SK-N-DZ (cell line): ENCODE measurements around the gene FBXO34.

ENCODE experiments used
- DNase-seq: peaks from one replicate; pipeline ENCODE4 v3.0.0-alpha.2; 2015; ENCODE audit warnings: low spot score

FBXO34 gene

DNA sequence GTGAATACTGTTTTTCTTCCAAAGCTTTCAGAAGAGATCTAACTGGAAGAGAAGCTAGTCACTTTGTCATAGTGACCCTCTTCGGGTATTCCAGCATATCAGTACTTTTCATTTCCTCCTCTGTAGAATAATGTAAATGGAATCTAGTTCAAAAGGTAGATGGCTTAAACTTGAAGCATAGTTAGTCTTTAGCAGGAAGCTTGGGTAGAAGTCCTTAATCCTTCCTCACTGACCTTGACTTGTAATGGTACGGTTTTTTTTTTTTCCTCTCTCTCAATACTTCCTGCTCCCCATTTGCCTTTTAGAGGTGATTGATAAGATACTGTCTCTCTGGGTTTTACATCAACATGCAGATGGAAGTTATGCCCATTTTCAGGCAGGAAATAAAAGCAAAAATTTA lies 1.7 kb downstream of the FBXO34 start:
- DNase-seq: no peak

DNA sequence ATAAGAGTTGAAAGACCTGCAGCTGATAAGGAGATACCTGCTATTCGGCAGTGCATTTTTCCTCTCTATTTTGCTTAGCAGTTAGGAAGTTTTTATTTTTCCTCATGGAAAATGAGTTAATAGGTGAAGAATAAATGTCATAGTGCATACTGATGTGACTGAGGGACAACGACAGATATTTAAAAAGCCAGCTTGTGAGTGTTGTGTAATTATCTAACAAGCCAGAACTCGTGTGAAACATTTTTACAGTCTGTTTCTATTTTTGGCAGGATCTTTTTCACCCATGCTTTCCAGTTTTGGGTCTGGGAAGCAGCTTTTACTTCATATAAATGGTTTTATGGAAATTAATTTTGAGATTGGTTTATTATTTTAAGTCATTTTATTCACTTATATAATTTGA lies 2.9 kb downstream of the FBXO34 start:
- DNase-seq: no peak

DNA sequence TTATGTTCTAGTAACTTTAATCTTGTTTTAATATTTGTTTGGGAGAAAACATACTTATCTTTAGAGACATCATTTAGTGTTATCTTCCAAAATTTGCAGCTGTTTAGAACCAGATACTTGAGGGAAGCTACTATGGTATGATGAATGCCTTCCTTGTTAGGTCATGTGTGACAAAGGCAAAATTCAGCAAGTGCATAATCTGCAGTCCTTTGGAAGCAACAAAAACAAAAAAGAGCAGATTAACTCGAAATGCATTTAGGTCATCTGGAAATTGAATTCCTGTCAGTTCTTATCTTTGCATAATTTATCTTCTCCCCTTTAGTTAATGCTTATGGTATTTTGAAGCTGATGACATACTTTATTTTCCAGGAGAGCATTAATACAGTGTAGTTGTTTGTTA lies 3.5 kb downstream of the FBXO34 start:
- DNase-seq: peak; percentile 69

DNA sequence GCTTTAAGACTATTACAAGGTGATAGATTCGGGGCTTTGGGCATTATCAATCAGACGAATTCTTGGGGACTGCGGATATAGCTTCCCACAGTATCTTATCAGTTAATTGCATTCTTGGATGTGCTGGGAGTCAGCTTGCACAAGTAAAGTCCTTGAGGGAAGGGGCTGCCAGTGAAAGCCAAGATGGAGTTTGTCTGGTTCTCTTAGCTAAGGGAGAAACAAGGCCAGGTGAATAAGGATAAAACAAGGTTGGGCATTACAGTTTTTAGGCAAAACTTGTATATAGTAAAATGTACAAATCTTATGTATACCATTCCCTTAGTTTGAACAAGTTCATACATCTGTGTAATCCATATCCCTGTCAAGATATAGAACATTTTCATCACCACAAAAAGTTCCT lies 5.5 kb downstream of the FBXO34 start:
- no peak for DNase-seq

DNA sequence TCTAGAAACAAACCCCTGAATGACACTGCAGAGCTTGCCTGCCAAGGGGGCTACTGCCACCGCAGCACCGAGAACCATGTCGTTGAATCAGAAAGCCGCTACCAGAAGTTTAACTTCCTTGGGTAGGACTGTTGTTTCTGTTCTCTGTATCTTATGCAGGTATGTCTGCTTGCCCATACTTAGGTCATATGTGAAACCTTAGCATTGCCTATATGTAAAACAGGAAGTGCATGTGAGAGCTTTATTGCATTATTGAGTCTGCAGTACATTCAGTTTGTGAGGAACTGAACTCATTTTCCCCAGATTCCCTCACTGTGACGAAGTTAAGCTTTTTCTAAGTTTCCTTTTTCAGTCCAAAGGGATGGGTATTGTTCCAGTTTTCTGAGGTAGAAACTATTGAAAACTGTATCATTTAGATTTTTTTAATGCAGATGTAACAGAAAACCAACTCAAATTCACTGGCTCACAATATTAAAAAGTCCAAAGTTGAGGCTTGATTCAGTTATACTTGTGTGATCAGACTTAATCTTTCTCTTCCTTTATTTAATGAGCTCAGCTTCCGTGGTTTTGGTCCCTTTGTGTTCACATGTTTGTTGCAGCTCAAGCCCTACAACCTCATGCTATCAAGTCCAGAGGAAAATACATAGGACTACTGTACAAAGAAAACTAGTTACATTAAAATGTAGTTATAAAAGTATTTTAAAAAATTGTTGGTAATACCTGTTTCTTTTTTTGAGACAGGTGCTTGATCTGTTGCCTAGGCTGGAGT lies 6.9 kb downstream of the FBXO34 start:
- no peak for DNase-seq

DNA sequence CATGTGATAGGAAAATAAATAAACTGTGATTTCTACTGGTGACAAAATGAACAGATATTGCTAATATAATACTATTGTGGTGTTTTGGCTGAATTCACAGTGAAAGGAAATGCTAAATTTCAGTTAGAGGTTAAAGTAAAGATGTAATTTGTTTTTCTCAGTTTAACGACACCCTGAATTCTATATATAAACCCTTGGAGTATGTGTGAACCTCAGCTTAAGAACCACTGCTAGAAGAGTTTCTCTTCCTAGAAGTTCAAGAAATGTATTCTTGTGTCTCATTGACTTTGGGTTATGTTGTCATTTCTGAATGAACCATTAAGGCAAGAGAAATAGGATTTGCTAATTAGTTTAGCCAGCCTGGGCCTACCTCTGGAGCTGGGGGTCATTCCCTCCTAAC lies 8.2 kb downstream of the FBXO34 start:
- no peak for DNase-seq

DNA sequence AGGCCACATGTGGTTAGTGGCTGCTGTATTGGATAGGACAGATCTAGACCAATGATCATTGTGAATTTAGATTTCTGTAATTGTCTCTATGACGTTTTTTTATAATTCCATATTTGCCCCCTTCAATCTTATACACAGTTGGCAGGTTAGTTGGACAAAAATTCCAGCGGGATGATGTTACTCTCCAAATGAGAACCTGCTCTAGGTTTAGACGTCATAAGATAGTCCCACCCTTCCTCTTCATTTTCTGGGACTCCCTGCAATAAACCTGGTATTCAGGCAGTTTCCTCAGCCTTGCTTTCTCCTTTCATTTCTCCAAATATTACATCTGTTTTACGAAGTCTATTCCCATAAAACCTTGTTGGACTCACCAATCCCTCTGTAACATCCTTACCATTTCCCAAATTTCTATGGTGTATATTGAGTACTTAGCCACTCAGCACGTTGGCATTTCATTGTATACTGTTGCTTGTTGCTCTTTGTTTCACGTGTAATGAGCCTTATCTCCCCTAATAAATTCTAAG lies 10.2 kb downstream of the FBXO34 start:
- no peak for DNase-seq

DNA sequence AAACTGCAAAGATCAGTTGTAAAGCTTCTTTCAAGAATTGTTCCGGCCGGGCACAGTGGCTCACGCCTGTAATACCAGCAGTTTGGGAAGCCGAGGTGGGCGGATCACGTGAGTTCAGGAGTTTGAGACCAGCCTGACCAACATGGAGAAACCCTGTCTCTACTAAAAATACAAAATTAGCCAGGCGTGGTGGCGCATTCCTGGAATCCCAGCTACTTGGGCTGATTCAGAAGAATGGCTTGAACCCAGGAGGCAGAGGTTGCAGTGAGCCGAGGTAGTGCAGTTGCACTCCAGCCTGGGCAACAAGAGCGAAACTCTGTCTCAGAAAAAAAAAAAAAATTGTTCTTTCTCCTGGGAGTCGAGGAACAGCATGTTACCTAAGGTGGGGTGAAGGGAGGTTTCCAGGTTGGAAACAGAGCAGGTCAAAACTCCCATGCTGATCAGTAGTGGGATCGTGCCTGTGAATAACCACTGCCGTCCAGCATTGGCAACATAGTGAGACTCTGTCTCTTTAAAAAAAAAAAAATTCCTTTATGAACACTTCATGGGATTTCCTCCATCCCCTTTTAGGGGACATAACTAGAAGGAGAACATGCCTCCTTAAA lies 13.9 kb downstream of the FBXO34 start:
- DNase-seq: no peak

DNA sequence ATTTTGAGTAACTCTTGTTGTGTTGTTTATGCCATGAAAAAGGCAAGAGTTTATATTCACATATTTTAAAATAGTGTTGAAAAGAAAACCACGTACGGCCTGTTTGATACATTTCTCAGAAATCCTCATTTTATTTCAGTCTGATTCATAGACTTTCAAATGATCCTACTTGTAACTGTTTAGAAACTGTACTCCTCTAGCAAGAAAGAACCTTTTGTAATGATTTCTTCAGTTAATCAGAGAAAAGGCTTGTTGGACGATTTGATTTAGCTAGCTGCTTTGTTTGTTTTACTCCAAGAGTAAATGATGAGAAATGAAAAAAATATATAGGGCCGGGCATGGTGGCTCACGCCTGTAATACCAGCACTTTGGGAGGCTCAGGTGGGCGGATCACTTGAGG lies 17.2 kb downstream of the FBXO34 start:
- no peak for DNase-seq

DNA sequence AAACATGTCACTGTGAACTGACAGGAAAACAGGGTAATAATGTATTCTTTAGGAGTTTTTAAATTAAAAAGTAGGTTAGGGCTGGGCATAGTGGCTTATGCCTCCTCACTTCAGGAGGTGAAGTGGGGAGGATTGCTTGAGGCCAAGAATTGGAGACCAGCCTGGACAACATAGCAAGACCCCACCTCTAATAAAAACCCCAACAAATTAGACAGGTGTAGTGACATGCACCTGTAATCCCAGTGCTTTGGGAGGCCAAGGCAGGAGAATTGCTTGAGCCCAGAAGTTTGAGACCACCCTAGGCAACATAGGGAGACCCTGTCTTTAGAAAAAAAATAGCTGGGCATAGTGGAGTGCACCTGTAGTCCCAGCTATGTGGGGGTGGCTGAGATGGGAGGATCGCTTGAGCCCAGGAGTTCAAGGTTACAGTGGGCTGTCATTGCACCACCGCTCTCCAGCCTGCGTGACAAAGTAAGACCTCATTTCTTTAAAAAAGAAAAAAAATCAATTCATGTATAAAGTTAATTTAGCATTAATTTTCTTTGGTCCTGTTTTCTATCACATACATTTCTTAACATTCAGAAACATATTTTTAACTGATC lies 20.4 kb downstream of the FBXO34 start:
- DNase-seq: no peak

DNA sequence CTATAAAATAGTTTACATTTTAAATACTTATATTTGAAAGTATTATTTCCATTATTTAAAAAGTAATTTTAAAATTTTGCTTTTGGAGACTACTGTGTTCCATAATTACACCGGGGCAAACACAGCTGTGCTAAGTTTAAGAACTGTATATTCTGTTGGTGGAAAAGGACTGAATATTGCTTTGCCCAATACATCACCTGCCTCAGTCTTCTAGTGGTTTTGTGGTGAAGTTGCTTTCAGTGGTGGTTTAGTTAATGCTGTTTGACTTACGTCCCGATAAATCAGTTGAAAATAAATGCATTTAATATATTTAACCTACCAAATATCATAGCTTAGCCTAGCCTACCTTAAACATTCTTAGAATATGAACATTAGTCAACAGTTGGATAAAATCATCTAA lies 23.4 kb downstream of the FBXO34 start:
- DNase-seq: no peak

DNA sequence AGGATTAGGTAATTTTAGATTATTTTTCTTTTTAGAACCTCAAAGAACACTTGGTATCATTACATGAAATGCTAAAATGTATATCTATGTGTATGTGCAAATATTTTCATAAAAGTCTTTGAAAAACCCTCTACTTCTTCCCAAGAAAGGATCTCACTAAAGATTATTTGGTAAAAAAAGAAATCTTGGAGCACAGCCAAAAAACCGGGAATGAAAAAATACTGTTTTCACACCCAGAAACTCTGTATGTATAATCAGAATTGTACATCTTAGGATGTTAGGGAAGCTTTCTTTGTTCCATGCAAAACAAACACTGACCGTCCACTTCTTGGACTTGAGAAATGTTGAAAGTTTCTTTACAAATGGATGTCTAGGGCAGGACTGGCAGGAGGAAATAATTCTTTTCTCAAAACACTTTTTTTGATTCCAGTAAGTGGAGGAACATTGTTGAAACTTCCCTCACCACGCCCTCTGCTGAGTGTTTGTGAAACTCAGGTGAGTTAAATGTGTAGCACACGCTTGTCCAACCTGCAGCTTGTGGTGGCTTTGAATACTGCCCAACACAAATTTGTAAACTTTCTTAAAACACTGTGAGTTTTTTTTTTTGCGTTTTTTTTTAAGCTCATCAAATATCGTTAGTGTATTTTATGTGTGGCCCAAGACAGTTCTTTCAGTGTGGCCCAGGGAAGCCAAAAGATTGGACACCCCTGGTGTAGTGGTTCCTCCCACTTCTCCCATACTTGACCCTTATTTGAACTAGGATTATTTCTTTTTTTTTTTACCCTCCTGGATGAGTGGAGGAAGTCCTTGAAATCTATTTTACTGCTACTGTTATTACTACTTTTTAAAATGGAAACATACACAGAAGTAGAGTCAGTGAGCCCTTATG lies 26.6 kb downstream of the FBXO34 start:
- no peak for DNase-seq

DNA sequence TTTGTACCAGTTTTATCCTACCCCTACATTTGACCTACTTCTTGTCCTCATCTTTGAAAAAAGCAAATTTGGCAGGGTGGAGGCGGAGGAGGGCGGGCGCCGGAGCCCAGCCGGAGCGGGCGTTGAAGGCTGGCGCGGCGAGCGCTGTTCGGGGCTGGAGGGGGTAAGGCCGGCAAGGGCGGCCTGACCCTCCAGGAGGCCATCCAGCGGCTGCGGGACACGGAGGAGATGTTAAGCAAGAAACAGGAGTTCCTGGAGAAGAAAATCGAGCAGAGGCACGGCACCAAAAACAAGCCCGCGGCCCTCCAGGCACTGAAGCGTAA lies 27.2 kb downstream of the FBXO34 start:
- no peak for DNase-seq

DNA sequence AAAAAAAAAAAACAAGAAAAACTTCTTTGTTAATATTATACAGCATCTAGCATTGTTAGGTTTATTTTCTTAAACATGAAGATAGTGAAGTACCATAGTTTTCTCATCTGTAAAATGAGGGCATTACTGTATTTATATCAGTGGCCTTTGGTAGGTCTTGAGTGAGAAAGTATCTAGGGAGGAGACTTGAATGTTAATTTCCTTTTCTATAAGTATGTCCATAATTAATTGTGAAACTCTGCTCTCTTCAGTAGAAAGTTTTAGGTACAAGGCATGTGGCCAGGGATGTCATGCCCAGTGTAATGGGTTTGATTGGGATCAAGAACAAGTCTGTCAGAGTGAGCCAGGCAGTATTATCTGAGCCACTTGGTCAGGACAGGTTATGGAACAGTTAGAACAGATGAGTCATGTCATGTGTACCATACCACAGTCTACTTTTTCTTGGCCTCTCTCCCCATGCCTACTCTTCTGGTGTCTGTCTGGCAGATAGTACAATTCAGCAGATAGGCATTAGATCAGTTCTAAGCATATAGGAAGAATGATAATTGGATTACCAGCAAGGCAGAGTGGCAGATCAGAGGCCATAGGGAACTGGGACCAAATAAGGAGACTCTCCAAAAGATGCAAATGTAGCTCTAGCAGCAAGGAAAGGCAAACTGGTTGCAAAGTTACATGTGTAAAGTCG lies 30.4 kb downstream of the FBXO34 start:
- peak; percentile 65 for DNase-seq

DNA sequence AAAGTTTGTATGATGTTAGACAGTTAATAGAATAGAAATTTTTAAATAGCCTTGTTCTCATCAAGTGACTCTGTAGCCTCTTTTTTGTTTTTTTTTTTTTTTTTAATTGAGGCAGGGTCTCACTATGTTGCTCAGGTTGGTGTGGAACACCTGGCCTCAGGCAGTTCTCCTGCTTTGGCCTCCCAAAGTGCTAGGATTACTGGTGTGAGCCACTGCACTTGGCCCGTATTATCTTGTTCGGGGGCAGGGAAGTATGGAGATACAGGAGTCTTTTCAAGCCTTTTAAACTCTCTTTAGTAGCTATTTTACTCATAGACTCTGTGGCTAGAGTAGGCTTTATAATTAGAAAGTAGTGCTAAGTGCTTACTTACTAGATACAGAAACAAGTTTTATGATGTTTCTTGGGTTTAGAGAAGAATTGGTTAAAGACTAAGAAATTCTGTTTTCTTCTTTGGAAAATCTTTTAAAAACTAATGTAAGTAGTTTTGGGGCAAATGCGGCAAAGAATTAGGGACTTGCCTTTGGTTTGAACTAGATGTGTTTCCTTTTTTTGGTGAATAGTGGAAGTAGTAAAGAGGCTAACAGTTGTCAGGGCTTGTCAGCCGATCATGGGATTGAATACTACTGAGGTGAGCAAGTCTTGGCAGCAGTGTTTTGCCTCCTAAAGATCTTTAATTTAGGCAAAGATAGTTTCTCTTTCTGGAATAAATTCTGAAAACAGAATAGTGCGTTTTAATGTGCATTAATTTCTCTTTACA lies 31.3 kb downstream of the FBXO34 start:
- peak; percentile 19 for DNase-seq

DNA sequence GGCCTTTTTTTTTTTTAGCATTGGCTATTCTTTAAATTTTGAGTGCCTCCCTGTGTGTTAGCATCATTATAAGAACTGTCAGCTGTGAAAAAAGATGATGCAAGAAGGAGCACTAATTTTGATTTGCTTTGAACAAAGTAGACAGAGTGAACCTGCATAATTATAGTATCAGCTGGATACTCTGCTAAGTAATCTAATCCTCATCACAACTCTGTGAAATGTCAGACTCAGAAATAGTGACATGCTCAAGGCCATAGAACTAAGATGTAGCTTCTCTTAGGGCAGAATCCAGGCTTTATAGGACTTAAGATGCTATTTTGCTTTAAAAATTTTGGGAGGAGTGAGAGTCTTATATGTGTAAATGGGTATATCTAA lies 31.9 kb downstream of the FBXO34 start:
- peak; percentile 73 for DNase-seq

DNA sequence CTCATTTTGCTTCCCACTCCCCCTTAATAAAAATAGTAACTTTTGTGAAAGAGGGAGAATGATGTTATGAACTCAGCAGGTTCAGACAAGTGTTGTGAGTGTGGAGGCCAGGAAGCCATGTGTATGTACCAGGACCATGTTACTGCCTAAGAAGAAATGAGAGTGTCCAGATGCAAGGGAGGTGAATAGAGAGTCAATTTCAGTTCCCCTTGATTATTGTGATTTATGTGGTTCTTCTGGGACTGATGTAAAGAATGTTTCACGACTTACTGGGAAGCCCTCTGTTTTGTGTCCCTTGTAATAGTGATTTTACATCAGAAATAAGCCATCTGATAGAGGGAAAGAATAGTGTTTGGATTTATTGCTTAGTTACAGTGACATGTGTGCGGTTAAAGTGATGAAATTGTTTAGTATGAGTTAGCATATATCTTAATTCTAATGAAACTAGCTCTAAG lies 32.5 kb downstream of the FBXO34 start:
- peak; percentile 86 for DNase-seq

DNA sequence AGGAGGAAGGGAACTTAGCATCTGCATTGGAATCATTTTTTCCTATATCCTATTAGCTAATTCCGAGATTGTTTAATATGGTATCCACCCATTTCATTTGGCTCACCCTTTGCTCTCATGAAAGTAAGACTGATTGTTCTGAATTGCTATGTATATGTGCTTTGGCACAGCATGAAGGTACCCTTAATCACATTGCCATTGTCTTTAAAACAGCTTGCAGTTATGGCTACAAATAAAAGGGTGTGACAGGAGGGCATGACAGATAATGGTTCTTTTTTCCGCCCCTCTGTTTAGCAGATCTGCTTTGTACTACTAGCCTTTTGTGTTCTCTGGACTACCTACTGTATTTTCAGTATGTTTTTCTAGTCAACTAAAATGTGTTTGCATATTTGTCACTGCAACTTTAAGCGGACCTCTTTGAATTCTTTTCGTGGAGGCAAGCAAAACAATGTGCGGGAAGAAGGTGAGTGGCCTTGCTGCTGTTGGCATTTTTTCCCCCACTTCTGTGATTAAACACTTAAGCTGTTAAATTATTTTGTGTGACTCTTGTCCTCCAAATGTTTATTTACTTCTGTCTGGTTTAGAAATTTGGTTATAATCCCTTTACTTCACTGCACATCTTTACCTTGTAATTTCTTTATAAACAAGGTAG lies 35.8 kb downstream of the FBXO34 start:
- DNase-seq: no peak

DNA sequence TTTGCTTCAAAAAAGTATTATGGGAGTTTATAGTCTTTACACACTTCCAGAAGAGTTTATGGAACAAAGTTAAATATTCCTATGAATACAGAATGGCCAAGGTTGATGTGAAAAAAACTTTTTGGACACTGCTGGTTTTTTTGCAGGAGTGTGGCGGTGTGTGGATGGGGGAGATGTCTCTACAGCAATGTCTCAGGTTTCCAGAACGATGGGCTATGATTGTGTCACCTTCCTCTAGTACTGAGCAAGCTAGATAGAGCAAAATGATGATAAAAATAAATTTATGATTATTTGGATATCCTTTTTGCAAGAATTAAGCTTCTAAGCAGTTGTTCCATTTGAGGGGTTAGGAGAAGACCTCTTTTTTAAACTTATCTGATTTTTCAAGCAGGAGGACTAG lies 37.9 kb downstream of the FBXO34 start:
- DNase-seq: no peak

DNA sequence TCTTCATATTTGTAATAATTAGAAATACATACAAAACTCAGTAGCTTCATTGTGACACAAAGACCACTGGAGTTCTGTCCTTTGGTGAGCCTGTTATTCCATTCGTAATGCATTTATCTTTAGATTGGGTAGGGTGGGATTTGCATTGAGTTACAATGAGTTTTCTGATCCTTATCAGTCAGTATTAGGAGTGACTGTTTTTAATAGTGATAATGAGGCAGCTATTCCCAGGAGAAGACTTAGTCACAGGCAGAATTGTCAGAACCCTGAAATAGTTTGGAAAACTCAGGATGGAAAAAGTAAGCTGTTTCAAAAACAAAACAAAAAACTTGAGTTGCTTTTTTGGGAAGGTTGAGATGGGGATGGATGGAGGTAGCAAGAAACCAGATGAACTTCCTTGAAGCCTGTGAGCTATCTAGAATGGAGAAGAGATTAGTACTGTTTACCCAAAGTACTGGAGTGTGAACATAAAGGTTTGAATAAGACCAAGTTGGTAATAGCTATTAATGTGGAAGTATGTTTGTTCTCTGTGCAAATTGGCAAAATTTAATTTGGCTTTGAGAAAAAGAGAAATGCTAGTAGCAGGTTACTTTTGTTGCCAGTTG lies 38.6 kb downstream of the FBXO34 start:
- DNase-seq: no peak
